Stimulated activated naive CD8-positive, alpha-beta T cell treated with anti-CD3 and anti-CD28 coated beads, Interleukin-15, Interleukin-2, amounts not matched to agents 100 U/mL and 50 U/mL, for 24 hours (primary cell): ENCODE results near the gene SERTAD3.
"Not testable (repeated sequence)": the region's sequence is repeated elsewhere in the genome, so short reads cannot be mapped to it uniquely, and the experiment has no call there.

ENCODE experiments used
- ATAC-seq: fragments of 150-1000 bp; cut with Tn5 transposase; one replicate; pipeline ENCODE4 v1.10.0; 2021
- DNase-seq: peaks from one replicate; pipeline ENCODE4 v3.0.0; 2021

SERTAD3 gene

DNA sequence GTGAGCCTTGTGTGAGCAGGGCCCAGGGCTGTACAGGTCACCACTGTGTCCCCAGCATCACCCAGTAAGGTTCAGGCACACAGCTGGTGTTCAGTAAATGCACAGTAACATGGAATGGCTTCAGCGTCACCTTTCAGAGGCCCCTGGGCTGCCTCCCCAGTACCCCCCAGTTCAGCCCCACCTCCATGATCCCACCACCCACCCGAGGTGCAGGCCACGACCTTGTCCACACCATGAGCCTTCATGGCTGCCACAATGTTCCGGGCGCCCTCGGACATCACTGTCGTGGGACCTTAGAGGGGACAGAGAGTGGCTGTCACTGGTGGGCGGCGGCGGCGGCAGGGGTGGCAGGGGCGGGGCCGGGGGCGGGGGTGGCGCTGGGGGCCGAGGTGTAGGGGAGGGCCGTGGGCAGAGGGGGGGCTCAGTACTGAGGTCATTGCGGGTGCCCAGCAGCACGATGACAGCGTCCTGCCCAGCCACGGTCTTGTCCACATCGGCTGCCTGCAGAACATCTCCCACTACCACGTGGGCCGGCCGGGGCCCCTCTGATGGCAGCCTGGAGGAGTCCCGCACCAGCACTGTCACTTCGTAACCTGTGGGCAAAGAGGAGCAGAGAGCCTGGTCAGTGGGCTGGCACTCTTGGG lies 13.9 kb upstream of the SERTAD3 start:
- DNase-seq (no peak), ATAC-seq (no peak)

DNA sequence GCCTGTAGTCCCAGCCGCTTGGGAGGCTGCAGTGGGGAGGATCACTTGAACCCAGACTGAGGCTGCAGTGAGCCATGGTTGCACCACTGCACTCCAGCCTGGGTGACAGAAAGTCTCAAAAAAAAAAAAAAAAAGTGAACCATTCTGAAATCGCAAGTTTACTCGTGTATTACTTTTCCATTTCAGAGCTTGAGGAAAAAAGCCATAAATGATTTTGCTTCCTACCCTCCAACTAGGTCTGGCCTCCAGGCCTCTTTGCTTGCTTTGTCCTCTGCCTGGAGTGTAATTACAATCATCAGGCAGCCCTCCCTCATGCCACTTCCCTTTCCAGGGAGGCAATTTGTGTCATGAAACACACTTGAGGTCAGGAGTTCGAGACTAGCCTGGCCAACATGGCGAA lies 12.9 kb upstream of the SERTAD3 start:
- ATAC-seq, result no peak

GRCh38 chr19:40453943-40454342 lies 9.8 kb upstream of the SERTAD3 start:
- ATAC-seq, DNase-seq: not testable (repeated sequence)

More for the DNA sequence above, 12.9 kb upstream of the SERTAD3 start:
- DNase-seq, result no peak

GRCh38 chr19:40453151-40453735 lies 9.1 kb upstream of the SERTAD3 start:
- no peak for DNase-seq
- no peak for ATAC-seq

DNA sequence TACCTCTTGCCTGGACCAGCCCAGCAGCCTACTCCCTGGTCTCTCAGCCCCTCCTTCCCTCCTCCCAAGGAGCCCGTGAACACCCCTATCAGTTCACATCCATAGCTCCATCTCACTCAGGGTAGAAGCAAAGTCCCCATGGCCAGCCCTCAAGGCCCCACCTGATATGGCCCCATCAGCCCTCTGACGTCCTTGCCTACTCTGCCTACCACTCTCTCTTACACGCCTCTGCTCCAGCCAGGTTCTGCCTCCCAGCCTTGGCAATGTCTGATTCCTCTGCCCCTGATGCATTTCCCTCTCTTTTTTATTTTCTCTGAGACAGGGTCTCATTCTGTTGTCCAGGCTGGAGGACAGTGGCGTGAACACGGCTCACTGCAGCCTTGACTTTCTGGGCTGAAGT lies 7.9 kb upstream of the SERTAD3 start:
- no peak for ATAC-seq

DNA sequence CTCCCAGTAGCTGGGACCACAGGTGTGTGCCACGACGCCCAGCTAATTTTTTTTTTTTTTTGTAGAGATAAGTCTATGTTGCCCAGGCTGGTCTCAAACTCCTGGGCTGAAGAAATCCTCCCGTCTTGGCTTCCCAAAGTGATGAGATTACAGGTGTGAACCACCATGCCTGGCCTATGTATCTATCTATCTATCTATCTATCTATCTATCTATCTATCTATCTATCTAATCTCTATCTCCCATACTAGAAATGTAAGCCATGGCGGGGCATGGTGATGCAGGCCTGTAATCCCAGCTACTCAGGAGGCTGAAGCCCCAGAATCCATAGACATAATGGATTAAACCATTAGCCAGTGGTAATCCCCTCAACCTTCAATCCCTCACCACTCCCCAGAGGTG lies 6.5 kb upstream of the SERTAD3 start:
- DNase-seq, result no peak
- no peak for ATAC-seq

More for the DNA sequence above, 7.9 kb upstream of the SERTAD3 start:
- DNase-seq, result no peak

DNA sequence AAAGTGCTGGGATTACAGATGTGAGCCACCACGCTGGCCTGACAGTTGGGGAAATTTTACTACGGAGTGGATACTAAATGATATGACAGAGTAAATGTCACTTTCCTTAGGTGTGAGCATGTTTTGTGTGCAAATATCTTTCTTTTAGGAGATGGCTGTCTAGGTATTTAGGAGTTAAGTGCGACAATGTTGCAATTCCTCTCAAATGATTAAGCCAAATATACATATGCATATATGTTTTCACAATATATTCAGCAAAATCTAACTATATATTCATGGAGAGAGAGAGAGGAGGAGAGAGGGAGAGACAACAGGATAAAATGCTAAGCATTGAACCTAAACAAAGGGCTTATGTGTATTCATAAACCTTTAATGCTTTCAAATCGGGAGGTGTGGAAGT lies 5.4 kb upstream of the SERTAD3 start:
- DNase-seq, result no peak

GRCh38 chr19:40446263-40446784 lies 2.2 kb upstream of the SERTAD3 start:
- DNase-seq (no peak), ATAC-seq (no peak)

More for the DNA sequence above, 5.4 kb upstream of the SERTAD3 start:
- ATAC-seq, result no peak

GRCh38 chr19:40445780-40446262 lies 1.7 kb upstream of the SERTAD3 start:
- ATAC-seq, result no peak
- DNase-seq, result no peak

GRCh38 chr19:40444825-40445312 lies 734 bp upstream of the SERTAD3 start:
- no peak for ATAC-seq
- DNase-seq, result no peak

DNA sequence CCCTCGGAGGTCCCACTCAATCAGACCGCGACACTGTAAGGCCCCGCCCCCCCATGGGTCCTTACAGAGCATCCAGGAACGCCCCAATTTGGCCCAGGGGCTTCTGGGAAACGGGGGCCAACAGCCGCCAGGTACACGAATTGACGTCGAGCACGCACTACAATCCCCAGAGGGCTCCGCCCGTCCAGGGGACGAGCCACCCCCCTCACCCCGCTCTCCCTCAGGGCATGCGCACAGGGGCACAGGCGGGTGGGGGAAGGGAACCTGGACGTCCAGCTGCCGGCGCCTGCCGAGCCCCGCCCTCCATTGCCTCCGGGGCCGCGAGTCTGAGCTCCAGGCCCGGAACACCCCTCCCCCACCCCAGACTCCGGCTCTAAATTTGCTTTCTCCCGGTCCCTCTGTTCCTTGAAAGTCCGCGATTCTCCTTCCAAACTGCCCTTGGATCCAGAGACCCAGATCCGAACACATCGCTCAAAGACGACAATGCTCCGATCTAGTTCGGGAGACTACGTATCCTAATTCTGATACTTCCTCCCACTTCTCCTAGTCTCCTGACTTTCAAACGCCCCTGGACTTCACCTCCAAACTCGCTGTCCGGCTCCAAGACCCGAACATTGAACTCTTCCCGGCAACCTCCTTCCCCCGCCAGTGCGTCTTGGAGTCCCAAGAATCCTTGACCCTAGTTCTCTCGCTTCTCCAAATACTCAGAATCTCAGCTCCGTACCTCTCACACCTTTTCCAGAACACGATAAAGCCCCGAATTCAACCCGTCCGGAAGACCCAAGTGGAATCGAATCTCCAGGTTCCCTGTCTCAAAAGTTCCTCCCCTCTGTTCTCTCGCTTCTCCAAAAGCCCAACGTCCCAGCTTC lies 770 bp downstream of the SERTAD3 start:
- ATAC-seq (peak; percentile 89), DNase-seq (peak; percentile 99)

DNA sequence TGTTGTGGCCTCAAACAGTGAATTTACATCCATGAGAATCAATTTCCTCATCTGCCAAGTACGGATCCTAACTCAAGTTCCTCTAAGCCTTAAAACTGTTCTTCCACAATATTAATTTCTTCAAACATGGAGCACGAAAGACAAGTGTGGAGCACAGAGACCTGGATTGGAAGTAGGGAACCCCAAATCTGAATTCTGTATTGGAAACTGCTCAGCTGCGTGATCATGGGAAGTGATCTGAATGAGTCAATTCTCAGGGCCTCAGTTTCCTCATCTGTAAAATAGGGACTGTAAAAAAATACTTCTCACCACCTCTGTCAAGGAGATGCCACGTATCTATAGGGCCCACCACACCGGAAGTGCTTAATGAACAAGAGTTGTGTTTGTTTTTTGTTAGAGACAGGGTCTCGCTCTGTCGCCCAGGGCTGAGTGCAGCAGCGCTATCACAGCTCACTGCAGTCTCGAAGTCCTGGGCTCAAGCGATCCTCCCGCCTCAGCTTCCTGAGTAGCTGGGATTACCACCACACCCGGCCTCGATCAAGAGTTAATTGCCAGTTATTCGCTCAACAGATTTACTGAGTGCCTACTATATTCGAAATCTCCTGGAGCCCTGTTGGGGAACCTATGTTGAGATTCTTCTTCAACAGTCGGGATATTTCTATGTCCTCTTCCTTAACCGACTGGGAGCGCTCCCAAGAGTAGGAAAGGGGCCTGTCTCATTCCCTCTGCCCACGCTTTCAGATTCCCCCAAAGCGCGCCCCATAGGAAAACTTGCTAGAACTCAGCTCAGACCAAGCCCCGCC lies 1.6 kb downstream of the SERTAD3 start:
- DNase-seq (peak; percentile 27), ATAC-seq (no peak)

DNA sequence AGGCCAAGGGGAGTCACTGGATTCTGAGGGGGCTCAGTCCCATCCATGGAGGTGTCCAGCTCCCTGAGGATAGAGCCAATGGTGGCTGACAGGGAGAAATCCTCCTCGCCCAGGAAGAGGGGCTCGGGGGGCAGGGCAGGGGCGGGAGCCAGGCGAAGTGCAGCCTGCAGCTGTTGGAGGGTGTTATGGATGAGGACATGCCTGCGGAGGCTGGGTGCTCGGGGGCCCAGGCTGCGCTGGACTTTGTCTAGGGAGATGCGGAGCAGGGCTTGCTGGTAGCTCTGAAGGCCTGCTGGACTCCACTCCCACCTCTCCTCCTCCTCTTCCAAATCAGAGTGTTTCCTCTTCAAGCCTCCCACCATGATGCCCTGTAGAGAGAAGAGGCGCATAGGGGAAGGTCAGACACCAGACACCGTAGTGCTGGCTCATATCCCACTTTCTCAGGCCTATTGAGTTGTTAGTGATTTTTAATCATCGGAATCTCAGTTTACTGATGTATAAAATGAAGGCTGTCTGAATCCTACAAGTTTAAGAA lies 2.3 kb downstream of the SERTAD3 start:
- ATAC-seq (no peak), DNase-seq (no peak)

DNA sequence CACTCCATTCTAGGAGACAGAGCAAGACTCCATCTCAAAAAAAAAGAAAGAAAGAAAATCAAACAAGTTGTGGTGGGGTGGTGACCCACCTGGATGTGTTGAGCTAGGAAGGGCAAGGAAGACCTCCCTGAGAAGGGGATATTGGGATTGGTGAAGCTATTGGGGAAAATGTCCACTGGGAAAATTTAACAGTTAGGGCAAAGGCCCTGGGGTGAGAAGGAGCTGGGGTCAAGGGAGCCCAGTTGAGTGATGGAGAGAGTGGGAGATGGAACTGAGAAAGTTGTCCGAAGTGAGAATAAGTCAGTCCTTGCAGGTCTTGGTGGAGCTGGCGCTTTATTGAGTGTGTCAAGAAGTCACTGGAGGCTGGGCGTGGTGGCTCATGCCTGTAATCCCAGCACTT lies 5.9 kb downstream of the SERTAD3 start:
- DNase-seq (no peak), ATAC-seq (no peak)

- peak; percentile 78 for ATAC-seq
- DNase-seq, result peak; percentile 65
Observed at GRCh38 chr19:40433391-40434216, 10.5 kb downstream of the SERTAD3 start.

GRCh38 chr19:40432760-40433159 lies 11.4 kb downstream of the SERTAD3 start:
- DNase-seq, ATAC-seq: not testable (repeated sequence)

DNA sequence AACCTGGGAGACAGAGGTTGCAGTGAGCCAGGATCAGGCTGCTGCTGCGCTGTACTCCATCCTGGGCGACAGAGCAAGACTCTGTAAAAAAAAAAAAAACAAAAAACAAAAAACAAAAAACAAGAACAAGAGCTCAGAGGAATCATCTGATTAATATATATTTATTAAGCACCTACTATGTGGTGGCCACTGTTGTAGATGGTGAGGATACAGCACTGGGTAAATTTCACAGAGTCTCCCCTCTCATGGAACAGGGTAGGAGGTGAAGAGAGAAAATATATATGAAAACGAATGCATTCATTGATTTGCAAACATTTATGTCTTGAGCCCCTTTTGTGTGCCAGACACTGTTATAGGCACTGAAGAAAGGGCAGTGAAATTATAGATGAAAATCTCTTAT lies 12.4 kb downstream of the SERTAD3 start:
- no peak for DNase-seq
- no peak for ATAC-seq

DNA sequence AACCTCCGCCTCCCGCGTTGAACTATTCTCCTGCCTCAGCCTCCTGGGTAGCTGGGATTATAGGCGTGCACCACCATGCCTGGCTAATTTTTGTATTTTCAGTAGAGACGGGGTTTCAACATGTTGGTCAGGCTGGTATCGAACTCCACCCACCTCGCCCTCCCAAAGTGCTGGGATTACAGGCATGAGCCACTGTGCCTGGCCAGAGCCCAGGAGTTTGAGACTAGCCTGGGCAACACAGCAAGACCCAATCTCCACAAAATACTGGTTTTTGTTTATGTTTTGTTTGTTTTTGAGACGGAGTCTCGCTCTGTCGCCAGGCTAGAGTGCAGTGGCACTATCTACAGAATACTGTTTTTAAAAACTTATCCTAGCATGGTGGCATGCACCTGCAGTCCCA lies 13.9 kb downstream of the SERTAD3 start:
- DNase-seq, ATAC-seq: not testable (repeated sequence)

DNA sequence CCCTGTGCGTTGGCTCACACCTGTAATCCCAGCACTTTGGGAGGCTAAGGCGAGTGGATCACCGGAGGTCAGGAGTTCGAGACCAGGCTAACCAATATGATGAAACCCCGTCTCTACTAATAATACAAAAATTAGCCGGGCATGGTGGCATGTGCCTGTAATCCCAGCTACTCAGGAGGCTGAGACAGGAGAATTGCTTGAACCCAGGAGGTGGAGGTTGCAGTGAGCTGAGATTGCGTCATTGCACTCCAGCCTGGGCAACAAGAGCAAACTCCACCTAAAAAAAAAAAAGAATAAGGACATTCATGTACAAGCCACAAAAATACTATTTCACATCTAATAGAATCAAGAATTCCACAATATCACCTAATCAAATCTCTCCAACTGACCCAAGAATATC lies 15.9 kb downstream of the SERTAD3 start:
- ATAC-seq, DNase-seq: not testable (repeated sequence)
